HG03378 (cell line): ENCODE measurements around the gene SLX4.
"Not testable (repeated sequence)": the region's sequence is repeated elsewhere in the genome, so short reads cannot be mapped to it uniquely, and the experiment has no call there.

Source experiments
- ATAC-seq: cut with Tn5 transposase; IDR thresholded peaks from one replicate; pipeline ENCODE4 v1.9.1; 2021; ENCODE audit warnings: mild to moderate bottlenecking, moderate library complexity; ENCODE audit not compliant: unreplicated experiment

Gene SLX4

DNA sequence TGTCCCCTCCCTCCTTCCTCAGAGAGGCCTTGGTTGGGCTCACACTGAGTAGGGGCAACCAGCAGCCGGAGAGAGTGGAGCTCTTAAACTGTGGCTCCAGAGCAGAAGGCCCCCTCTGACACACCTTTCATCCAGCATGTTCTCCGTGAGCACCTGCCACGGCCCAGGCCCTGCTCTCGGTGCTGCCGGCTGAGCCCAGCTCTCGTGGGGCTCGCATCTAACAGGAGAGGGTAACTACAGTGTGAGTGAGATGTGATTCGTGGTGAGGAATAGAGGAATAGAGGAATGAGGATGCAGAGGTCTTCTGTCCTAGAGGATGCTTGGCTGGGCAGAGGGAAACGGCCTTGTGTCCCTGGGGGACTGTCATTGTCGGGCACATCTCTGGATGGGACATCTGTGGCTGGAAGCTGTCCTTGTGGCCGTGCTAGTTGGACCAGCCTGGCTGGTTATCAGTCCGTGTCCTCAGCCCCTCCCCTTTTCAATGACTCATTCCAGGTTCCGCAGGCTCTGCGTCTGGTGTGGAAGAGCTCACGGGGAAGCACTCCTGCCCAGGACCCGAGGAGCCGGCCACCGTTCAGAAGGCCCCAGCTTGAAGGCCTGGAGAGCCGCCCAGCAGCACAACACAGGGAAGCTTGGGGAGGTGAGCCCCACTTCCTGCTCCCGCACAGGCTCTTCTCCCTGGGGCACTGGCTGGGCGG, 31.1 kb upstream of the SLX4 start:
- ATAC-seq = no peak

DNA sequence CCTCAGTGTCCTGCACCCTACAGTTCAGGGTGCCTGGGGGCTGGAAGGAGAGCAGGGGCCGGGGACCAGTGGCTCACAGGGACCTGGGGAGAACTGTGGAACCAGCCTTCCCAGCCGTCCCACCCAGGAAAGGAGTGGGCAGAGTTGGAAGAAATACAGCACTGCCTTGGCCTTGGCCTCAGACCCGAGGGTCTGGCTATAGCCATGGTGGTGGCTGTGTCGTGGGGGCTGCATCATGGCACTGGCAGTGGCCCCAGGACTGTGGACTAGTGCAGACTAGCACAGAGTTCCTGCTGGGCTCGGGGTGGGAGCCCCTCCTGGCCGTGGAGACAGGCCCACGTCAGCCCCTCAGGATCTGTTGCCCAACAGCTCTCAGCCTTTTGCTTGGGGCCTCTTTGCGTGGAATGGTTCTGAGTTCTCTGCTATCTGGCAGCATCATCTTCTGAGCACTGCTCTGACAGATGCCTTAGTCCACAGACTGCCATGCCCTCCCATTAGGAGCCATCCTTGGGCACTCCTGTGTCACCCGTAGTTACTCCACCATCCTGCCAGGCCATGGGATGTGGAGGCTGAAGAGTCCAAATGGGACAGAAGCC, 30.5 kb upstream of the SLX4 start:
- no peak for ATAC-seq

DNA sequence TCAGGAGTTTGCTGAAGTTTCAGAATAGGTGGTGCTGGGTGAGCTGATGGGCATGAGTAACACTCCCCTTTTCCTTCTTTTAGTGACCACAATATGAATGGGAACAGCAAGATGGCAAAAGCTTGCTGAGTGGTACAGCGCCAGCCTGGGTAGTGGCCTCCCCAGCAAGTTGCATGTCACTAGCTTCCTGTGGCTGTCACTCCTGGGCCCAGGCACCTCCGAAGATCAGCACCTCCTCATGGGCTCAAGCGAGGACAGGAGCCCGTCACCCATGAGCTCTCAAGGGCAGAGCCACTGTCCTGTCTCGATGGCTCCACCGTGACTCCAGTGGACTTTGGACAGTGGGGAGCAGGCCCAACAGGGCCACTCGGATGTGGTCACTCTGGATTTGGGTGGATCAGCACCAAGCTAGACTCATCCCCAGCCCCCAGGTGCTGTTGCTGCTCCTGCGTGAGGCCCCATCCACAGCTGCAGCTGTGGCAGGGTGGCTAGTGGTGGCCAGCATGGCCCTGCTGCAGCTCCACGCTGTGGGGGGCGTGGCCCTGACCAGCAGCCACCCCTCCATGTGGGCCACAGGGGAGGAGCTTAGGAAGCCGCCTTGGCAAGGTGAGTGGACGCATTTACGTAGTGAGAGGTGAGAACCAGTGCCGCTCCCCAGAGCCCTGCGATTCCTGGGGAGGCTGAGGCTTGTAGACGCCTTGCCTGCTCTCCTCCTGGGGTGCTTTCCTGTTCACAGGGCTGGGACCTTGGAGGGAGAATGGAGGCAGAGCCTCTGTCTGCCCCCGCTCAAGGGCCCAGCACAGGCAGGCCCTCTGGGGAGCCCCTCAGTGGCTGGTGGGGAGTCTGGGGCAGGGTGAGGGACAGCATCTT, 29.5 kb upstream of the SLX4 start:
- ATAC-seq = no peak

DNA sequence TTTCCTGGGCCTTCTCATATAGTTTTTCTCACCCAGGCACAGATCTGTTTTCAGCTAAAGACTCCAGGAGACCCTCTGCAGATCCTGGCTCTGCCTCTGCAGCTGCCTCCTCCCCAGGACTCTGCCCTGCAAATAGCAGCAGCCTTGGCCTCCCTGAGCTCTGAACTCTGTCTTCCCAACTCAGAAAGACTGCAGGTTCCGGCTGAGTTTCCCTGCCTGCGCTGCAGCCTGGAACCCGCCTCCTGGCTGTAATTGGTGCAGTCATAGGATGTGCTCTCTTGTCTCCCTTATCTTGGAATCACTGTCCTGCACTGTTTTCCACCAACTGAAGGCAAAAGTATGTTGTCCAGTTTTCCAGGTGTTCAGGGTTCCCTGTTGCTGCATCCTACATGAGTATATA, 28.8 kb upstream of the SLX4 start:
- ATAC-seq = no peak

DNA sequence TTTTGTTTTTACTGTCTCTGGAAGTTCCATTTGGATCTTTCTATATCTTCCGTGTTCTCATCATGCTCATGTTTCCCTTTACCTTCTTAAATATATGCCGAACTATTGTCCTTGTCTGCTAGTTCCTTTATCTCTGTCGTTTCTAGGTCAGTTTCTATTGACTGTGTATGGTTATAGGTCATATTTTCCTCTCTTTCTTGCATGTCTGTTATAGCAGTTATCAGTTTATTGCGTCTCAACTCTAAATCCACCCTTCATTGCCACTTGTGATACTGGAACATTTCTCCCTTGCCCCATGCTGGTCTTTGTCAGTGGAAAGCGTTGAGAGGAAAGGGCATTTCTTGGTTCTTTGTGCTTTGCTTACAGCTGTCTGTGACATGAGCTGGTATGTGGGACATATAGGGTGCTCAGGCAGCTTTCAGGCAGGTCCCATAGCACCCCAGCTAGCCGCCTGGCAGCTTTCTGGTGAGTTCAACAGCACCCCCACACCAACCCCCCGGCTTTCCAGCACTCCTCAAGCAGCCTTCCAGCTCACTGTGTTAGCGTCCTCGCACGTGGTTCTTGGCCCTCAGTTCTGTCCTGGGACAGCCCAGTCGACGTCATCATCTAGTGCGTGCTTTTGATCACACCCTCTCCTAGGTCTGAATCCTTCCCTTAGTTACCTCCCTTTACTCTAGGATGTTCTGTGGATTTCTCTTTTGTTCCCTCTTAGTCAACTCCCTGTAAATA, 27.7 kb upstream of the SLX4 start:
- ATAC-seq = no peak

DNA sequence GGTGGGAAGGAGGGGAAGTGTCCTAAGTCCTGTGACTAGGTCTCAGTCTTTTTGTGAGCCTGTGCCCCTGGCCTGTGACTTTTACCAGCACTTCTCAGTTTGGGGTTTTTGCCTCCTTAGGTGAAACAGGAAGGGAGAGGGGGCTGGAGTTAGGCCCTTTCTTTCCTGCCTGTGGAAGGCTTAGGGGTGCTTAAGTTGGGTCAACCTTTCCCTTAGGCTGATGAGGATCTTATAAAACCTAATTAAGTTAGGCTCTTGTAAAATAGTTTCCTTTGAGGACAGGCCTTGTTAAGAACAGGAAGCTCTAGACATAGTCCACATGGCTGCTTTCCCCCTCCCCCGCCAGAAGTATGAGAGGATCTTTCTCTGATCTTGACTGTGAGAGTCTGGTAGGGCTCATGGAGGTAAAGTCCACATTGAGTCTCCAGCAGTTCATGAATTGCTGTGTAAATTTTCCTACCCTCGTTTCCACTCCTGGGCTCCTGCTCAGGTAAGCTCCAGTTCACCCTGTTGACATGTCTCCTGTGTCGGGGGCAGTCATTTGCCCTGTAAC, 26.0 kb upstream of the SLX4 start:
- no peak for ATAC-seq

DNA sequence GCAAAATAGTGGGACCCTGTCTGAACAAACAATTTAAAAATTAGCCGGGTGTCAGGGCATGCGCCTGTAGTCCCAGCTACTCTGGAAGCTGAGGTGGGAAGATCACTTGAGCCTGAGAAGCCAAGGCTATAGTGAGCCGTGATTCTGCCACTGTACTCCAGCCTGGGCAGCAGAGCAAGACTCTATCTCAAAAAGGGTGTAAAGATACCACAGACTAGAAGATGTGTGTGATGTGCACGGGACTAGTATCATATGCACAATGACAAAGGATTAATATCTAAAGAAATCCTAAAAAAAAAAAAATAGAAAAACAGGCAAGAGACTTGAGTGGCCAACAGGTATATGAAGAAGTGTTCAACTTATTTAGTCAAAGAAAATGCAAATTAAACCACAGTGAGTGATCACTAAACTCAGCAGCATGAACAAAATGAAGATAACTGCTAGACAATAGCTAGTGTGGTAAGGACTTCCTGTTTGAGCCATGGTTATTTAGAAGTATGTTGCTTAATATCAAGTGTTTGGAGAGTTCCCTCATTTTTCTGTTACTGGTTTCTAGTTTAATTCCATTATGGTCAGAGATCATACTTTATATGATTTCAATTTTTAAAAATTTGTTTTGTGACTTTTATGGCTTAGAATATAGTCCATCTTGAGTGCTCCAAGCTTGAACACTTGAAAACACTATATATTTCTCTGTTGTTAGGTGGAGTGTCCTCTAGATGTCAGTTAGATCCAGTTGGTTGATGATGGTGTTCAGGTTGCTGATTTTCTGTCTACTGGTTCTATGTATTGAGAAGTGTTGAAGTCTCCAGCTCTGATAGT, 14.7 kb upstream of the SLX4 start:
- peak; percentile 44 for ATAC-seq

DNA sequence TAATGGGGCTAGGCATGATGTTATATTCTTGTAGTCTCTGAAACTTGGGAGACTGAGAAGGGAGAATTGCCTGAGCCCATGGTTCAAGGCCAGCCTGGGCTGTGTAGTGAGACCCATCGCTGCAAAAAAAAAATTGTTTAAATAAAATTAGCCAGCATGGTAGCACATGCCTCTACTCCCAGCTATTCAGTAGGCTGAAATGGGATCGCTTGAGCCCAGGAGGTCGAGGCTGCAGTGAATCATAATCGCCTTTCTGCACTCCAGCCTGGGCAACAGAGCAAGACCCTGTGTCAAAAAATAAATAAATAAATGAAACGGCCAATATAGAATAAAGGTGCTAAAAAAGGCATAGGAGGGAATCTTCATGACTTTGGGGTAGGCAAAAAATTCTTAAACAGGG, 13.9 kb upstream of the SLX4 start:
- ATAC-seq = no peak

DNA sequence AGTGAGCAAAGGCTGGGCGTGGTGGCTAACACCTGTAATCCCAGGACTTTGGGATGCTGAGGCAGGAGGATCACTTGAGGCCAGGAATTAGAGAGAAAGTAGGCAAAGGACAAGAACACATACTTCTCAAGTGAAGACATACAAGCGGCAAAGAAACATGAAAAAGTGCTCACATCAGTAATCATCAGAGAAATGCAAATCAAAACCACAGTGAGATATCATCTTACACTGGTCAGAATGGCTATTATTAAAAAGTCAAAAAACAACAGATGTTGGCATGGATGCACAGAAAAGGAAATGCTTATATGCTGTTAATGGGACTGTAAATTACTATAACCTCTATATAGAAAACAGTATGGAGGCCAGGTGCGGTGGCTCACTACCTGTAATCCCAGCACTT, 12.2 kb upstream of the SLX4 start:
- ATAC-seq = no peak

DNA sequence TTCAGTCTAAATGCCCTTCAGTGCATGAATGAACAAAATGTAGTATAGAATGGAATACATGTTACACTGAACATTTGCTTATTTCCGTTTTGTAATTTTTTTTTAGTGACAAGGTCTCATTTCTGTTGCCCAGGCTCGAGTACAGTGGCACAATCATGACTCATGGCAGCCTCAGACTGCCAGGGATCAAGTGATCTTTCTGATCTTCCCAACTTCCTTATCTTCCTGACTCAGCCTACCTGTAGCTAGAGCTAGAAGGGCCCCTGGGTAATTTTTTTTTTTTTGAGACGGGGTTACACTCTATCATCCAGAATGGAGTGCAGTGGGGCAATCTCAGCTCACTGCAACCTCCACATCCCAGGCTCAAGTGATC, 7.3 kb upstream of the SLX4 start:
- no peak for ATAC-seq

DNA sequence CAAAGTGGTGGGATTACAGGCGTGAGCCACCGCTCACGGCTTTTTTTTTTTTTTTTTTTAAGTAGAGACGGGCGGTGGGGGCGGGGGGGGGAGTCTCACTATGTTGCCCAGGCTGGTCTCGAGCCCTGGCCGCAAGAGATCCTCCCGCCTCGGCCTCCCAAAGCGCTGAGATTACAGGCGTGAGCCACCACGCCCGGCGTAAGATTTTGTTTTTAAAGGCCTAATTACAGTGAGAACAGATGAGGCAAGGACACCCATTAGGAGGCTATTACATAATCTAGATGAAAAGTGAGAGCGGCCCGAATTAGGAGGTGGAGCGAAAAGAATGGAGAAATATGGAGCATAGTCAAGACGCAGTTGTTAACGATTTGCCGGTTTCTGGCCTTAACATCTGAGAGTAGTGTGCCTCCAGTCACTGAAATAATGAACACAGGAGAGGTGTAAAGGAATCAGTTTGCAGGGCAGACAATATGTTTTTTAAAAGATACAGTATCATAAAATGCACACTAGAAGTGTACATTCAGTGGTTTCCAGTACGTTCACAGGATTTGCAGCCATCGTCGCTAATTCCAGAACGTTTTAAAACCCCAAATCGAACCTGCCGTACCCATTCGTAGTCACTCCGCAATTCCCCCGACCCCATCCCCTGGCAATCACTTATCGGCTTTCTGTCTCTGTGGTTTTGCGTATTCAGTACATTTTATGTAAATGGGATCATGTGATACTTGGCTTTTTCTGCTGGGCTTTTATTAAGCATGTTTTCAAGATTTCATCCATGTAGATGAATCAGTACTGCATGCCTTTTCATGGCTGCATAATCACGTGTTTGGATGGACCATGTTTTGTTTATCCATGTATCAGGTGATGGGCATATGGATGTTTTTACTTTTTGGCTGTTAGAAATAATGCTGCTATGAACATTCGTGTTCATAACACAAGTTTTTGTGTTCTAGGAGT, 1.4 kb upstream of the SLX4 start:
- ATAC-seq = no peak

DNA sequence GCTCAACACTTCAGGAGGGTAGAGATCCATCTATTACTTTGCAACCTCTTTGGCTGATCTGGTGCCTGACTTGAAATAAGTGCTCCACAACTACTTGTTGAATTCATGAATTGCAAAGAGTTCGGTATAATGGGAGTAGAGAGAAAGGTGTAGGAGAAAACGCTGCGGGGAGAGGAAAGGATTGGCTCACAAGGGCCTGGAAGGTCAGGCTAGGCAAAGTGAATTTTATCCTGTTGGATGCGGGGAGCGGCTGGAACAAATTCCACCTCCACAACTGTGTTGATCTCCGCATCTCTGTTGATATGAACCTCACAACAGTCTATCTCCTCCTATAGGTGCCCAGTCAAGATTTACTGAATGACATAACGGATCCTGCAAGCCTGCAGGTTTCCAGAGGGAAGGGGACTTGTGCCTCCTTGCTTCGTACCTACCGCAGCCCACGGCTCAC, 684 bp downstream of the SLX4 start:
- ATAC-seq = peak; percentile 9

DNA sequence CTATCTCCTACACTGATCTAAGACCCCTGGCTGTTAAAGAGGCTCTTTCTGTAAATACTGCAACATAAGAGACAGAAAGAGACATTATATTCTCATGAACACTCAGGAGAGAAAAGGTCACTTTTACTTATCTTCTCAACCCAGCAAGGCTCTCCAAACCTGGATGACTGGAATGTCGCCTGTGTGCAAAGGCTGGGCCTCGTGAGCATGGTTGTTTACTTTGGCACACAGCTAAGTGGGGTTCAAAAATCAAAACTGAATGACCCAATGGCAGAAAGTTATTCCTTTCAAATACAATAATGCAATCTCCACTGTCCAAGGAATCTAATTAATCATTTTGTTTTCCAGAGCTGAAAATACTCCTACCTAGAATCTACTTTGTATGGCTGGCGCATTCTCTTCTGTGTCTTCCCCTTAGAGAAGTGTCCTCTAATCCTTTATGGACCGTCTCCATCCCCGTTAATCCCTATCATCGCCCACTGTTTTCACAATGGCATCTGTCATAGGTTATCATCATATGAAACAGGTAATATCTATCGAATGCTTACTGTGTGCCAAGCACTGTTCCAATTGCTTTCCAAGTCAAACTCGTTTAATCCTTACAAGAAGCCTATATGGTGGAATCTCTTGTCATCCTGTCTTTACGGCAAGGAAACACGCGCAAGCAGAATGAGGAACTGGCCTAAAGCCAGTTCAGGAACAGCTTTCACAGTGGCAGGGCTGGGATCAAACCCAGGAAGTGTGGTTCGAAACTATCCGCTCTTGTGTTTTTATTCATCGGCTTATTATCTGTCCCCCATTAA, 1.3 kb downstream of the SLX4 start:
- no peak for ATAC-seq

DNA sequence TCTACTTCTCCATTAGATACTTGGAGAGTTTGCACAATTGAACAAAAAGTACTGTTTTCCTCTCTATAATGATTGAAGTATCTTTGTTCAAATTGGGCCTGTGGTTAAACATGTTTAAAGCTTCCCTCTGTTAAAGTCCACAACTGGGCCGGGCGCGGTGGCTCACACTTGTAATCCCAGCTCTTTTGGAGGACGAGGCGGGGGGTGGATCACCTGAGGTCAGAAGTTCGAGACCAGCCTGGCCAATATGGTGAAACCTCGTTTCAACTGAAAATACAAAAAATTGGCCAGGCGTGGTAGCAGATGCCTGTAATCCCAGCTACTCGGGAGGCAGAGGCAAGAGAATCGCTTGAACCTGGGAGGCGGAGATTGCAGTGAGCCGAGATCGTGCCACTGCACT, 2.4 kb downstream of the SLX4 start:
- ATAC-seq = not testable (repeated sequence)

DNA sequence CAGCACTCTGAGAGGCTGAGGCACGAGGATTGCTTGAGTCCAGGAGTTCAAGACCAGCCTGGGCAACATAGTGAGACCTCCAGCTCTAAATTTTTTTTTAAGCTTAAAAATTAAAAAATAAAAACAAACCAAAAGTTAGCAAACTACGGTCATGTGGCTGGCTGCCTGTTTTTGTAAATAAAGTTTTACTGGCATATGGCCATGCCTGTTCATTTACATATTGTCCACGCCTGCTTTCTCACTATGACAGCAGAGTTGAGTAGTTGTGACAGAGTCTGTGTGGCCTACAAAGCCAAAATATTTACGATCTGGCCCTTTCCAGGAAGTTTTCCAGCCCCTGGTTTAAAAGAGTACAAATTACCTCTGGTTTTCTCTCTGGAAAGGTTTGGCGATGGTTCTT, 3.3 kb downstream of the SLX4 start:
- no peak for ATAC-seq

DNA sequence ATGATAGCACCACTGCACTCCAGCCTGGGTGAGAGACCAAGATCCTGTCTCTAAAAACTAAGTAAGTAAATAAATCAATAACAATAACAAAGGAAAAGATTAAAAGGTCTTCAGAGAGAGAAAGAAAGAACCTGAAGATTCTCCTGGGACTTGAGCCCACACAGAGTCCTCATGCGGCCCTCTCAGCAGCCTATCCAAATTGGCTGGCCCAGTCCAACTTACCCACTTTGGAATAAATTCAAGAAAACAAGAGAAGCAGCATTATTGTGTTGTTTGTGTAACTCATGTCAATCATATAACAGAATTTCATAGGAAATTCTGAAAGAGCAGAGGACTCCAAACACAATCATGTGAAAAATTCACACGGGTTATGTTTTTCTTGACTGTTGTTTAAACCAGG, 3.8 kb downstream of the SLX4 start:
- no peak for ATAC-seq

DNA sequence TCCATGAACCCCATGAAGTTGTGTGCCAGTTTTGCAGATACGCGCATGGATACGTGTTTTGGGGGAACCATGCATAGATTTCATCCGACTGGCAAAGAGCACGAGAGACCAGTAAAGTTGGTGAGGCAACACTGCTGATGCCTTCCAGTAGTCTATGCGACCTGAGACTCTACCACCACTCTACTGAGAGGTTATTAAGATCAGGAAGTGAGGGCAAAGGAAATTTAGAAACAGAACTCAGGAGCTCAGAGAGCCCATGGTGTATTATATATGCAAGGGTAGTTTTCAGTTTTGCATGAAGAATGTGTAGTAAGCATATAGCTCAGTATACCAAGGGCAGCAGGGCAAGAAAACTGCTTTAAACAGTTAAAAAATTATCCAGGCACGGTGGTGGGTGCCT, 4.2 kb downstream of the SLX4 start:
- no peak for ATAC-seq

DNA sequence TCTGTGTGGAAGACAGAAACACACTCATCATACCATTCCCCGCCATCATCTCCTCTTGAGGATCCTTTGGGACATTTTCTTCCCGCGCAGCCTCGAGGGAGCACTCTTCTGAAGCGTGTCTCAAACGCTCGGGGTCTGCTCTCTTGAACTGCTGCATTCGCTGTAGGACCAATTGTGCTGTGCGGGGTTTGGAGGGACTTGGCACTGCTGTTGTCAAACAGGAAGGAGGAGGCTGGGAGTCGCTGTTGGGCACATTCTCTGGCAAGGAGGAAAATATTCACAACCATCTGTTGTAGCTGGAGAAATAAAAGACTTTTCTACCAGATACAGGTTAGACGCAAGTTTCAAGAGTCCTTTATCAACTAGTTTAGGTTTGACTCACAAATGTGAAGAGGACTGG, 5.0 kb downstream of the SLX4 start:
- no peak for ATAC-seq
